H1 (cell line): Measurements from ENCODE around the gene PCDH8. TPM values are rescaled to one million over a fixed set of nuclear protein-coding genes. Genes with fewer than 3 reads are reported as not detected.

ENCODE experiments used
- ATF2 ChIP-seq: IDR thresholded peaks from 2 replicates; pipeline ENCODE4 v1.6.1; 2012; ENCODE audit warnings: low read length, inconsistent platforms
- EP300 ChIP-seq, 2 experiments: IDR thresholded peaks; 1 replicate in 1 of 2; 2 replicates in 1 of 2; pipeline ENCODE4 v1.6.1; 2011 to 2012; ENCODE audit warnings: low read depth in 2 of 2, low read length in 2 of 2, mild to moderate bottlenecking in 2 of 2, borderline replicate concordance in 1 of 2, inconsistent platforms in 1 of 2, moderate library complexity in 1 of 2
- RAD21 ChIP-seq, 2 experiments: IDR thresholded peaks in 1 of 2; conservative IDR thresholded peaks in 1 of 2; 2 replicates each; pipeline ENCODE4 v1.6.1; 2011; ENCODE audit warnings: low read depth in 2 of 2, low read length in 2 of 2, improper control_type of control experiment in 1 of 2, inconsistent platforms in 1 of 2, mild to moderate bottlenecking in 1 of 2, moderate library complexity in 1 of 2
- polyA plus RNA-seq, 7 experiments: library from polyadenylated mRNA; depleted of rRNA in 3 of 7; stranded (reverse) in 5 of 7; unstranded in 2 of 7; fragments of >200 nt in 5 of 7; fragments of 200-250 nt in 2 of 7; gene quantifications; 1 replicate in 5 of 7; 2 replicates in 1 of 7; 4 replicates in 1 of 7; pipeline versions ENCODE4 v1.2.1 to v1.2.3, GENCODE V29; 2011 to 2013; ENCODE audit warnings: missing spikeins in 2 of 7, mixed read lengths in 2 of 7
- total RNA-seq: library from RNA; stranded (reverse); fragmentation: NEBNext Ultra II Directional; extraction: Animal tissue kit (Norgen Biotek cat#: 25700); gene quantifications from 2 replicates; pipeline ENCODE4 v1.2.1, GENCODE V29; 2021

The PCDH8 gene
- total and polyA plus RNA-seq, 2 of the 8 experiments (the other 6 are each of a cell fraction or from before 2014, with no cell fraction given) = 0.82 to 1.6 TPM

GRCh38 chr13:52896827-52897659 is 48.6 kb upstream of the PCDH8 start (continued):
- TF ChIP-seq RAD21 (IDR thresholded peaks at IDR 0.05 in 1 of 2, conservative IDR thresholded peaks at IDR 0.05 in 1 of 2; ENCODE audit: low read depth in 2 of 2, low read length in 2 of 2) (peak; percentile 67 to 68), EP300 (IDR thresholded peaks at IDR 0.05; ENCODE audit: borderline replicate concordance in 1 of 2, low read depth in 2 of 2, low read length in 2 of 2) (no peak), ATF2 (0 out of 2 replicates have a peak, but pooled peaks have one; percentile 39)
